Activated CD4-positive, alpha-beta T cell treated with anti-CD3 and anti-CD28 coated beads, Interleukin-2, amount 10 ng/mL, durations not matched to agents 24 days and 14 days (primary cell): ENCODE data around the gene ATP2B2. TPM values are rescaled to one million over a fixed set of nuclear protein-coding genes. Genes with fewer than 3 reads are reported as not detected.

Experiments
- DNase-seq: peaks from one replicate; pipeline ENCODE4 v3.0.0; 2022
- H3K27ac Mint-ChIP-seq: one replicate; pipeline ENCODE4 v1.8.0; 2022; ENCODE audit warnings: mild to moderate bottlenecking, mixed read lengths
- H3K27me3 Mint-ChIP-seq: one replicate; pipeline ENCODE4 v1.8.0; 2022; ENCODE audit warnings: mixed read lengths
- H3K36me3 Mint-ChIP-seq: one replicate; pipeline ENCODE4 v1.8.0; 2022; ENCODE audit warnings: low read depth, mild to moderate bottlenecking, mixed read lengths
- H3K4me1 Mint-ChIP-seq: one replicate; pipeline ENCODE4 v1.8.0; 2021; ENCODE audit warnings: mixed read lengths
- H3K4me3 Mint-ChIP-seq: one replicate; pipeline ENCODE4 v1.8.0; 2022; ENCODE audit warnings: mild to moderate bottlenecking, moderate library complexity, mixed read lengths
- H3K9me3 Mint-ChIP-seq: one replicate; pipeline ENCODE4 v1.8.0; 2021; ENCODE audit warnings: mixed read lengths
- intact Hi-C: fragments of 100-400 bp; cut with micrococcal nuclease; formaldehyde crosslinking; loops from one replicate; pipeline ENCODE4 v1.15.1; 2023
- total RNA-seq: library from RNA; stranded (reverse); gene quantifications from 2 replicates; pipeline ENCODE4 v1.2.3, GENCODE V29; 2022

Gene ATP2B2
- total RNA-seq, 1 donor from 2014 or later: not detected

DNA sequence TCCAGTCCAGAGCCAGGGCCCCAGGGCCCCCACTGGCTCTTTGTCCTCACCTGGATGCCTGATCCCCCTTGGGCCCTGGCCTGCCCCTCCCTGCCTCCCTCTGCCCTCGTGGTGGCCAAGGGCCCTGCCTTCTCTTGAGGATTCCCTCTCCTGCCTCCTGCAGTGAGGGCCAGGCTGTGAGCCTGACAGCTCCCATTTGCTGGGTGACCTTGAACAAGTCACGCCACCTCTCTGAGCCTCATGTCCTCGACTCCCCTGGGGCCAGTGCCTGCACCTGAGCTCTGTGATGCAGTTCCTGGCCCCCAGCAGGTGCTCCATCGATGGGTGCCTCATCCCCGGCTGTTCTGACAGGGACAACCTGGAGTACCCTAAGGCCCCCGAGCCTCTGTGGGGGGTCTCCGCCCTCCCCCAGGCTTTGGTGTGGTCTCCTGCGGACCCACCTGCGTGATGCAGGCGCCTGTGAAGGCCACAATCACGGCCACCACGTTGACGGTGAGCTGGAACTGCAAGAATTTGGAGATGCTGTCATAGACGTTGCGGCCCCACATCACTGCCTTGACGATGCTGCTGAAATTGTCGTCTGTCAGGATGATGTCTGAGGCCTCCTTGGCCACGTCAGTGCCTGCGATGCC is 160.3 kb downstream of the ATP2B2 start:
- intact Hi-C loops: loop anchor here (2.0 kb wide), 1 partner anchor 394 kb away; no protein-coding TSS in a partner anchor
- no peaks in the 10 kb centered on the region for H3K9me3 Mint-ChIP-seq

DNA sequence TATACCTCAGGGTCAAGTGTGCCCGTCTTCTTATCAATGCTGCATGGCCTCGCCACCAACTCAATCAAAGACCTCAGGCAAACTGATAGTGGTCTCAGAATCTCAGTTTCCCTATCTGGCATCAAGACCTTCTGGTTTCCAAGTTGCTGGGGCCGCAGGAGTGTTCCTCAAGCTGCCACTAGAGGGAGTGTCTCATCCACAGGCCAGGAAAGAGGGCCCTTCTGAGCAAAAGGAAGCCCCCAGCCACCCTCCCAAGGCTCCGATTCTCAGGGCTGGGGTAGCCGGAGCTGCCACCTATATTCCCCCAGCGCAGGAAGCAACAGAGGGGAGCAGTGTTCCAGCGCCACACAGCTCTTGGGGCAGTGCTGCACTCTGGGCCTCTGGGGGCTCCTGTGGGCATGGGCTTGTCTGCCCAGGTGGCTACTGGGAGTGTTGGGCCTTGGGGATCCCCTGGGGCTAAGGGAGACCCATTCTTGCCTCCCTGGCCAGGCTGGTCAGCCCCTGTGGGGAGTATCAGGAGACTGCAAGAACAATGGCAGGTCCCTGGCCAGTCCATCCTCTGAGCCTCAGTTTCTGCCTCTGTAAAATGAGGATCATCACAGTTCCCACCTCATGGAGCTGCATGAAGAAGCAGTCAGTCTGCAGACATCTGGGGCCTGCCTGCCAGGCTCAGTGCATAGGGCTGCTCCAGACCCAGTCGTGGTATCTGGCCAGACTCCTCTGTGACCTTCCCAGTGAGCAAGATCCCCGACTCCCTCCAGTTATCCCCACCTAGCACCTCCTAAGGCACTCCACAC is 161.0 kb downstream of the ATP2B2 start:
- H3K4me3 Mint-ChIP-seq: no peak overlapping the region
- no peaks in the 10 kb centered on the region for H3K36me3 Mint-ChIP-seq
- H3K4me1 Mint-ChIP-seq: peaks cover 2% of the 10 kb centered on the region
- H3K27me3 Mint-ChIP-seq: no peaks in the 10 kb centered on the region
- H3K27ac Mint-ChIP-seq: no peak overlapping the region
- H3K9me3 Mint-ChIP-seq: no peaks in the 10 kb centered on the region
- intact Hi-C loops: loop anchor here (2.0 kb wide), 1 partner anchor 394 kb away; no protein-coding TSS in a partner anchor
- peak; percentile 85 for DNase-seq

More for the DNA sequence above, 160.3 kb downstream of the ATP2B2 start:
- peaks cover 2% of the 10 kb centered on the region for H3K4me1 Mint-ChIP-seq
- no peak overlapping the region for H3K4me3 Mint-ChIP-seq
- H3K36me3 Mint-ChIP-seq: no peaks in the 10 kb centered on the region
- no peak overlapping the region for H3K27ac Mint-ChIP-seq
- no peaks in the 10 kb centered on the region for H3K27me3 Mint-ChIP-seq
- DNase-seq: no peak

GRCh38 chr3:10343526-10343925 is 161.9 kb downstream of the ATP2B2 start:
- Mint-ChIP-seq H3K4me3 (no peak overlapping the region), H3K27me3 (no peaks in the 10 kb centered on the region), H3K36me3 (no peaks in the 10 kb centered on the region), H3K4me1 (peaks cover 2% of the 10 kb centered on the region), H3K9me3 (no peaks in the 10 kb centered on the region), H3K27ac (no peak overlapping the region)
- intact Hi-C loops: no loop called here
- no peak for DNase-seq

- H3K4me1 Mint-ChIP-seq: peaks cover 4% of the 10 kb centered on the region
- H3K9me3 Mint-ChIP-seq: no peaks in the 10 kb centered on the region
- no peak for DNase-seq
- no peaks in the 10 kb centered on the region for H3K36me3 Mint-ChIP-seq
- H3K27me3 Mint-ChIP-seq: no peaks in the 10 kb centered on the region
- no peak overlapping the region for H3K27ac Mint-ChIP-seq
- no peak overlapping the region for H3K4me3 Mint-ChIP-seq
- intact Hi-C loops: no loop called here
Measured at GRCh38 chr3:10342781-10343180, 162.6 kb downstream of the ATP2B2 start.

DNA sequence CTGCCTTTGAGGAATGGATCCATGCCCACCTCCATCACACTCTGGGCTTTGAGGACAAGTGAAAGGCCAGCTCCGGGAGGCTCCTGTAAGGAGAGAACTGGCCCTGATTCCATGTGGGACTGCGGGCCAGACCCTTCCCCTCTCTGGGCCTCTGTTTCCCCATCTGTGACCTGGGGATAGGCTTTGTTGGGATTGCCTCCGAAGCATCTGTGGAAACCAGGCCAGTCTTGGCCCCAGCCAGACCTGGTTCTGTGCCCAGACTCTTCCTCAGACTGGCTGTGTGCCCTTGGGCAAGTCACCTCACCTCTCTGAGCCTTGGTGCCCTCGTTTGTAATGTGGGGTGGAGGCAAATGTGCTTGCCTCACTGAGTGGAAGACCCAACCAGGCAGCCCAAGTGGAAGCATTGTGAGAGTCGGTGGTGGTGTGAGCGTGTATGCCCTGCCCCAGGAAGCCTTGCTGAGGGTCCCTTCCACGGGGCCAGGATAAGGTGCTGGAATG is 163.4 kb downstream of the ATP2B2 start:
- intact Hi-C loops: no loop called here
- DNase-seq: no peak
- peaks cover 4% of the 10 kb centered on the region for H3K4me1 Mint-ChIP-seq

DNA sequence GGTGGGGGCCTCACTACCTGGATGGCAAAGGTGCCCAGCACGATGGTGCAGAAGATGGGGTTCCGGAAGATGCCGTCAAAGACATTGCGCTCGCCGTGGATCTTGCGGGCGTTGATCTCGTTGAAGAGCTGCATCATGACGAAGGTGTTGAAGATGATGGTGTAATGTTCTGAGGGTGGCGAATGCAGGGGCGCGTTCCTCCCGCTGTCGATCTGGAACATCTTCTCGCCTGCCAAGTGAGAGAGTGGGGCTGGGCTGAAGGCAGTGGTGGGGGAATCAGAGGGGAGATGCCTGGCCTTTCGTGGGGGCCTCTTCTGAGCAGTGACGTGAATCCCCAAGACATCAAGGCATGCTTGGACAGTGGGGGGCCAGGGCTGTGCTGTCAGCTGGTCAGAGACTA is 164.9 kb downstream of the ATP2B2 start:
- Mint-ChIP-seq H3K4me1 (peaks cover 4% of the 10 kb centered on the region), H3K27me3 (no peaks in the 10 kb centered on the region), H3K27ac (no peak overlapping the region), H3K36me3 (no peaks in the 10 kb centered on the region), H3K4me3 (no peak overlapping the region), H3K9me3 (no peaks in the 10 kb centered on the region)
- DNase-seq: no peak
- intact Hi-C loops: no loop called here

More for the DNA sequence above, 163.4 kb downstream of the ATP2B2 start:
- Mint-ChIP-seq H3K27ac (no peak overlapping the region), H3K4me3 (no peak overlapping the region), H3K9me3 (no peaks in the 10 kb centered on the region), H3K36me3 (no peaks in the 10 kb centered on the region), H3K27me3 (no peaks in the 10 kb centered on the region)

DNA sequence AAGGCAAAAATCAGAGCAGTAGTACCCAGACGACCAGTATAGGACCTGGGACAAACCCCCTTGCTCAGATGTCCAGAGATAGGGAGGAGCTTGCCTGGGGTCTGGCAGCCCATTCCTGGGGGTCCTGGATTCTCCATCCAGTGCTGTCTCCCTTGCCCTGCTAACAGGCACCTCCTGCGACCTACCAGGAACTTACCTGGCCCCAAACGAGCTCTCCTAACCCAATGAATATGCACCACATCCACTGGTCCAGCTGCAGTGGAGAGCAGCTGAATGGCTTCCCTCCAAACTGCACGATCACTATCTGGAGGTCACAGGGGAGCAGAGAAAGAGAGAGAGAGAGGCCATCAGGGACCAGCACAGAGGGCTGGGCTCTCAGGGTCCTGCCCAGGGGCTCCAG is 165.3 kb downstream of the ATP2B2 start:
- H3K27ac Mint-ChIP-seq: no peak overlapping the region
- intact Hi-C loops: no loop called here
- H3K36me3 Mint-ChIP-seq: no peaks in the 10 kb centered on the region
- peaks cover 5% of the 10 kb centered on the region for H3K4me1 Mint-ChIP-seq
- no peaks in the 10 kb centered on the region for H3K9me3 Mint-ChIP-seq
- H3K27me3 Mint-ChIP-seq: no peaks in the 10 kb centered on the region
- no peak overlapping the region for H3K4me3 Mint-ChIP-seq
- DNase-seq: no peak

DNA sequence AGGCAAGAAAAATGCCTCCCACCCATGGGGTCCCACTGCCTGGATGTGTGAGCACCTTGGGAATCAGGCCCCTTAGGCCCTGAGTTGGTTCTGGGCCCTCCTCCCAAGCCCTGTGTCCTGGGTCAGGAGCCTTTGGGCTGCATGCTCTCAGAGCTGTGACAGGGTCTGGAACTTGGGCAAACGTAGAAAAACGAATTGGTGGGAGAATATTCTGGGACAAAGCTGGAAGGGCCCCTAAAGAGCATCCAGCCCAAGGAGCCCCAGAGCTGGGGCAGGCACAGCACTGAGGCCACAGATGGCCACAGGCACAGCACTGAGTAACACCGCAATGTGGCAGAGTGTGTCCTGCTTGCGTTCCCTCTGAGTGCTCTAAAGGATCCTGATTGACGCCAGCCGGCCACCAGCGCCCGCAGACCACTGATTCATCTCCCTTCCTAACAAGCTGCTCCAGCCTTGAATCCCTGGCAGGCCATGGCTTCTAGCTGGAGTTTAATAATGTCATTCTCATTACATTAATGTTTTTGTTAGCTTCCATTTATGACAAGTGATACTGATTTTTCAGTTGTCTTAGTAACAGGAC is 165.9 kb downstream of the ATP2B2 start:
- H3K36me3 Mint-ChIP-seq: no peaks in the 10 kb centered on the region
- no peaks in the 10 kb centered on the region for H3K27me3 Mint-ChIP-seq
- H3K4me1 Mint-ChIP-seq: peaks cover 9% of the 10 kb centered on the region
- intact Hi-C loops: no loop called here
- no peak for DNase-seq
- no peak overlapping the region for H3K27ac Mint-ChIP-seq
- no peaks in the 10 kb centered on the region for H3K9me3 Mint-ChIP-seq
- no peak overlapping the region for H3K4me3 Mint-ChIP-seq

- intact Hi-C loops: no loop called here
Measured at GRCh38 chr3:10338591-10339353, 166.6 kb downstream of the ATP2B2 start.

DNA sequence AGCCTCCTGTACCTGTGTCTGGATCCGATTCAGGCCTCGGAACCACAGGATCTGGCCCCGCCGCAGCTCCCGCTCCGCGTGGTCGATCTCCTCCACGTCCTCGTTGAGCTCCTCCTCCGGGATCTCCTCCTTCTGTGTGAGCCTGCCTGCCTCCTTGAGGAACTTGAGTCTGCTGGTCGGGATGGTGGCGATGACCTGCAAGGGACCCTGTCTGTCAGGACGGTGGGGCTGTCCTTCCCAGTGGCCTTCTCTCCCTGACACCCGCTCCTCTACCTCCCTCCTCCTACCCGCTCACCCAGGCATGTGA is 167.3 kb downstream of the ATP2B2 start:
- no peaks in the 10 kb centered on the region for H3K9me3 Mint-ChIP-seq
- DNase-seq: no peak
- H3K27me3 Mint-ChIP-seq: peaks cover 2% of the 10 kb centered on the region
- no peak overlapping the region for H3K27ac Mint-ChIP-seq
- intact Hi-C loops: no loop called here
- no peak overlapping the region for H3K4me3 Mint-ChIP-seq
- peaks cover 10% of the 10 kb centered on the region for H3K4me1 Mint-ChIP-seq
- no peaks in the 10 kb centered on the region for H3K36me3 Mint-ChIP-seq

More at GRCh38 chr3:10338591-10339353, 166.6 kb downstream of the ATP2B2 start:
- H3K27me3 Mint-ChIP-seq: no peaks in the 10 kb centered on the region
- H3K4me3 Mint-ChIP-seq: no peak overlapping the region
- no peak for DNase-seq
- H3K36me3 Mint-ChIP-seq: no peaks in the 10 kb centered on the region
- H3K27ac Mint-ChIP-seq: no peak overlapping the region
- H3K4me1 Mint-ChIP-seq: peaks cover 7% of the 10 kb centered on the region
- no peaks in the 10 kb centered on the region for H3K9me3 Mint-ChIP-seq

DNA sequence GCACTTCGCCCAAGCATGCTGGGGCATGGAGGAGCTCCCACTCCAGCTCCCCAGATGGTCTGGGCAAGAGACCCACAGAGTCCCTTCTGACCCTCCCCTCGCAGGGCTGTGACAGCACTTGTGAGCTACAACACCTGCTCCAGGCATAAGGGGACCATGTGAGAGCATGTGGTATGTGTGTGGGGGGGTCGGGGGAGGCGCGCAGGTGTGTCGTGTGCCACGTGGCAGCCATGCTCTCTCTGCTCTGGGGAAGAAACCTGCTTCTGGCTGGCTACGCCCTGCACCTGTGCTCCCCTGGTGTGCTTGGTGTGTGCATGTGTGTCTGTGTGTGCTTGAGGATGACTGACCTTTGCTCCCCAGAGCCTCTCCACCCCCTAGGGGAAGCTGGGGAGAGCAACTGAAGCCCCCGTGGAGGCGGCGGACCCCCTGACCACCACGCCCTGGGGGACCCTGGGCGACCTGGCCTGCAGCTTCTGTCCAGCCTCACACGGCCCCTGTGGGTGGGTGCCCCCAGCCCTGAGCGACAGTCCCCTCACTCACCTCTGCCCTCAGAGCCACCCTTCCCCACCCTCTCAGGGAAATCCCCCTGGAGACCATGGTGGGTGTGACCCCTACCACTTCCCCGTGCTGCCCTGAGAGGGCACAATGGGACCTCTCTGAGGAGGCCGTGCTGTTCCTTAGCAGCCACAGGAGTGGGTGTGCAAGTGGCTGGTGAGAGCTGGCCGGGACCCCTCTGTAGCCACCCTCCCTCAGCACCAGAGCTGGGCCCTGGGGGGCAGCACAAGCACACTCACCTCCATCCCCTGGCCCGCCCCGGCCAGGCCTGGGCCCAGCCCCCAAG is 167.8 kb downstream of the ATP2B2 start:
- no peaks in the 10 kb centered on the region for H3K36me3 Mint-ChIP-seq
- DNase-seq: no peak
- H3K27me3 Mint-ChIP-seq: peaks cover 2% of the 10 kb centered on the region
- H3K9me3 Mint-ChIP-seq: no peaks in the 10 kb centered on the region
- no peak overlapping the region for H3K27ac Mint-ChIP-seq
- peaks cover 10% of the 10 kb centered on the region for H3K4me1 Mint-ChIP-seq
- H3K4me3 Mint-ChIP-seq: no peak overlapping the region
- intact Hi-C loops: no loop called here

DNA sequence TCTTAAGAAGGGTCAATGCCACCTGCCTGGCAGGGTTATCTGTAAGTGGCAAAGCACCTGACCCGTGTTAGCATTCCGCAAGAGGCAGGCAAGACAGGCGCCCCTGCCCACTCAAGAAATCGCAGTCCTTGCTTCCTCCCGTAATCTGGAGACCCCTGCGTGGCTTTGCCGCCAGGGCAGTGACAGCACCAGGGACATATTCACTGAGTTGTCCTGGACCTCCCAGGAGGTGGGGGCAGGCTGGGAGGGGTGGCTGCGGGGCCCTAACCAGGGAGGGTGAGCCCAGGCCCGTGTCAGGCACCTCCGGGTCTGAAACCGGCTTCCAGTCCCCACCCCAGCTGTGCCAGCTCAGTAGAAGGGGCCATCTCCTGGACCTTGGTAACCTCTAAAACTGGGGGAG is 168.6 kb downstream of the ATP2B2 start:
- no peak overlapping the region for H3K27ac Mint-ChIP-seq
- H3K27me3 Mint-ChIP-seq: peaks cover 2% of the 10 kb centered on the region
- H3K4me3 Mint-ChIP-seq: no peak overlapping the region
- no peaks in the 10 kb centered on the region for H3K36me3 Mint-ChIP-seq
- DNase-seq: no peak
- intact Hi-C loops: no loop called here
- no peaks in the 10 kb centered on the region for H3K9me3 Mint-ChIP-seq
- peaks cover 10% of the 10 kb centered on the region for H3K4me1 Mint-ChIP-seq
